Ishikawa (cell line): ENCODE results near the gene IFI30.

Experiments used
- EP300 ChIP-seq: IDR thresholded peaks from 2 replicates; pipeline ENCODE4 v1.6.1; 2012; ENCODE audit warnings: borderline replicate concordance
- TEAD4 ChIP-seq: IDR thresholded peaks from 2 replicates; pipeline ENCODE4 v1.6.1; 2012
- ZBTB7A ChIP-seq: IDR thresholded peaks from 2 replicates; pipeline ENCODE4 v1.6.1; 2012; ENCODE audit warnings: low read depth

DNA sequence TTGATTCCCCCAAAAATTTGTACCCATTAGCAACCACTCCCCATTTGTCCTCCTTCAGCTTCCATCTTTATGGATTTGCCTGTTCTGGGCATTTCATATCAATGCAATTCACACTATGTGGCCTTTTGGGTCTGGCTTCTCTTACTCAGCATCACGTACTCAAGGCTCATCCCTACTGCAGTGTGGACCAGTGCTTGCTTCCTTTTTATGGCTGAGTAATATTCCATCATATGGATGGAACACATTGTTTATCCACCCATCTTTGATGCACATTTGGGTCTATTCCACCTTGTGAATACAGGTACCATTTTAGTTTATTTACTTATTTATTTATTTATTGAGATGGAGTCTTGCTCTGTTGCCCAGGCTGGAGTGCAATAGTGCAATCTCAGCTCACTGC, 33.1 kb upstream of the IFI30 start:
- TF ChIP-seq ZBTB7A, result no peak
- no peak for TF ChIP-seq EP300
- no peak for TF ChIP-seq TEAD4
